ENCODE measurements around the gene YAP1.

DNA sequence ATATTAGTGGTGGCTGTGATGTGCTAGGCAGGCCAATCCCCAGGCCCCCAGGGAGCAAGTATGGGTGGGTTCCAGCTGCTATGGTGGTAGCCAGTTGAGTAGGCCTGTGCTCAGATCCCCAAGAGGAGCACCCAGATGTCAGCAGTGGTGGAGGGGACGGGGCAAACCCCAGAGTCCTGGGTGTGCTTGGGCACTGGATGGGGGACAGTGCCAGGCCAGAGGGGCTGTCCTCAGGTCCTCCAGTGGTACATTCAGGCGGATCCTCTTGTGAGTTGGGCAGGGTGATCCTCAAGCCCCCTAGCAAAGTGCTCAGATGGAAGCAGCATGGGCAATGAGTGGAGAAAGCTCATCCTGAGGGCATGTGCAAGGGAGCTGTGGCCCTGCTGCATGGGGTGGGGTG lies 37.0 kb upstream of the YAP1 start:
- TF ChIP-seq, protein P1, sequence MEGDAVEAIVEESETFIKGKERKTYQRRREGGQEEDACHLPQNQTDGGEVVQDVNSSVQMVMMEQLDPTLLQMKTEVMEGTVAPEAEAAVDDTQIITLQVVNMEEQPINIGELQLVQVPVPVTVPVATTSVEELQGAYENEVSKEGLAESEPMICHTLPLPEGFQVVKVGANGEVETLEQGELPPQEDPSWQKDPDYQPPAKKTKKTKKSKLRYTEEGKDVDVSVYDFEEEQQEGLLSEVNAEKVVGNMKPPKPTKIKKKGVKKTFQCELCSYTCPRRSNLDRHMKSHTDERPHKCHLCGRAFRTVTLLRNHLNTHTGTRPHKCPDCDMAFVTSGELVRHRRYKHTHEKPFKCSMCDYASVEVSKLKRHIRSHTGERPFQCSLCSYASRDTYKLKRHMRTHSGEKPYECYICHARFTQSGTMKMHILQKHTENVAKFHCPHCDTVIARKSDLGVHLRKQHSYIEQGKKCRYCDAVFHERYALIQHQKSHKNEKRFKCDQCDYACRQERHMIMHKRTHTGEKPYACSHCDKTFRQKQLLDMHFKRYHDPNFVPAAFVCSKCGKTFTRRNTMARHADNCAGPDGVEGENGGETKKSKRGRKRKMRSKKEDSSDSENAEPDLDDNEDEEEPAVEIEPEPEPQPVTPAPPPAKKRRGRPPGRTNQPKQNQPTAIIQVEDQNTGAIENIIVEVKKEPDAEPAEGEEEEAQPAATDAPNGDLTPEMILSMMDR (IDR thresholded peaks at IDR 0.05; ENCODE audit: low read length), result no peak
- no peak for TF ChIP-seq EZH2 (optimal IDR thresholded peaks at IDR 0.05; ENCODE audit: low read depth, low read length)
- no peak for TF ChIP-seq EZH2phosphoT487 (IDR thresholded peaks at IDR 0.05; ENCODE audit: low read length)

All from MM.1S (cell line).